A549 (cell line): ENCODE results near the gene RNF144A.
A peak's percentile ranks its signal among the peaks of the same experiment; 100 is the strongest.

ENCODE experiments used
- BHLHE40 ChIP-seq: IDR thresholded peaks from 2 replicates; pipeline ENCODE4 v1.6.1; 2012; ENCODE audit warnings: low read depth, low read length, inconsistent platforms
- CBX8 ChIP-seq: fragments of 200-600 bp; sonication (generic); IDR thresholded peaks from 2 replicates; pipeline ENCODE4 v1.6.1; 2016
- CTCF ChIP-seq: fragments of >200 bp; sonication (Bioruptor Twin); formaldehyde crosslinking; IDR thresholded peaks from 3 replicates; pipeline ENCODE4 v1.5.1; 2016
- HDAC2 ChIP-seq: fragments of 200-600 bp; sonication (generic); IDR thresholded peaks from 2 replicates; pipeline ENCODE4 v1.6.1; 2016
- HOXB13 ChIP-seq: fragments of 250-450 bp; sonication (Bioruptor Pico); IDR thresholded peaks from 2 replicates; pipeline ENCODE4 v1.5.0; 2020; ENCODE audit warnings: low read depth, mild to moderate bottlenecking, moderate library complexity
- JUNB ChIP-seq: fragments of >200 bp; sonication (Bioruptor Twin); formaldehyde crosslinking; IDR thresholded peaks from 2 replicates; pipeline ENCODE4 v1.6.1; 2016
- MYC ChIP-seq: IDR thresholded peaks from 2 replicates; pipeline ENCODE4 v1.6.1; 2012; ENCODE audit warnings: mild to moderate bottlenecking, inconsistent platforms, low read length, improper control_type of control experiment, borderline replicate concordance
- POLR2A ChIP-seq: IDR thresholded peaks from 2 replicates; pipeline ENCODE4 v1.6.1; 2012; ENCODE audit warnings: mild to moderate bottlenecking, low read length
- RAD21 ChIP-seq, 2 experiments: fragments of >200 bp in 1 of 2; sonication (Bioruptor Twin) in 1 of 2; formaldehyde crosslinking in 1 of 2; IDR thresholded peaks in 1 of 2; conservative IDR thresholded peaks in 1 of 2; 2 replicates in 1 of 2; 3 replicates in 1 of 2; pipeline ENCODE4 v1.6.1; 2012 to 2018; ENCODE audit warnings: inconsistent platforms in 1 of 2
- RFX5 ChIP-seq: fragments of 450-650 bp; IDR thresholded peaks from 2 replicates; pipeline ENCODE4 v1.7.1; 2014; ENCODE audit warnings: antibody characterized with exemption, mild to moderate bottlenecking, moderate library complexity
- RNF2 ChIP-seq: fragments of 200-600 bp; sonication (generic); IDR thresholded peaks from 2 replicates; pipeline ENCODE4 v1.6.1; 2016; ENCODE audit warnings: low read depth, mild to moderate bottlenecking, antibody characterized with exemption, moderate library complexity, borderline replicate concordance
- USF2 ChIP-seq: fragments of 450-650 bp; IDR thresholded peaks from 2 replicates; pipeline ENCODE4 v1.6.1; 2014; ENCODE audit warnings: antibody characterized with exemption
- ZC3H11A ChIP-seq: fragments of 450-650 bp; IDR thresholded peaks from 2 replicates; pipeline ENCODE4 v1.6.1; 2014; ENCODE audit warnings: antibody characterized with exemption, mild to moderate bottlenecking
- ZSCAN20 ChIP-seq: fragments of 250-450 bp; sonication (Bioruptor Pico); IDR thresholded peaks from 2 replicates; pipeline ENCODE4 v1.8.0; 2022; ENCODE audit warnings: mild to moderate bottlenecking, moderate library complexity

GRCh38 chr2:7083580-7084509, 166.6 kb downstream of the RNF144A start:
- TF ChIP-seq CTCF (peak; percentile 54), HDAC2 (no peak), RFX5 (no peak), RNF2 (no peak), MYC (no peak), CBX8 (no peak), USF2 (no peak), POLR2A (no peak), BHLHE40 (no peak), JUNB (no peak), HOXB13 (CRISPR knock-in tag) (no peak), RAD21 (conservative IDR thresholded peaks at IDR 0.05 in 1 of 2, IDR thresholded peaks at IDR 0.05 in 1 of 2) (peak; percentile 50 to 78; a peak in 4 of 5 replicates), ZC3H11A (no peak), ZSCAN20 (CRISPR knock-in tag) (no peak)
